Neural progenitor cell (in vitro differentiated cells): ENCODE measurements around the gene DSTN.

Source experiments
- CTCF ChIP-seq: fragments of 200-600 bp; sonication (generic); IDR thresholded peaks from 2 replicates; pipeline ENCODE4 v1.5.1; 2017; ENCODE audit warnings: antibody characterized with exemption, mild to moderate bottlenecking
- EZH2 ChIP-seq: fragments of 200-600 bp; sonication (generic); IDR thresholded peaks from 2 replicates; pipeline ENCODE4 v1.6.1; 2017; ENCODE audit warnings: antibody characterized with exemption, mild to moderate bottlenecking, moderate library complexity
- EZH2phosphoT487 ChIP-seq: fragments of 200-600 bp; sonication (generic); IDR thresholded peaks from 2 replicates; pipeline ENCODE4 v1.6.1; 2017; ENCODE audit warnings: antibody characterized with exemption

GRCh38 chr20:17541996-17542395 is 27.9 kb upstream of the DSTN start:
- no peak for TF ChIP-seq CTCF
- no peak for TF ChIP-seq EZH2phosphoT487
- TF ChIP-seq EZH2 = no peak
